Ishikawa (cell line): Measurements from ENCODE around the gene ATP2A3.

Source experiments
- EP300 ChIP-seq: IDR thresholded peaks from 2 replicates; pipeline ENCODE4 v1.6.1; 2012; ENCODE audit warnings: borderline replicate concordance
- FOXM1 ChIP-seq: IDR thresholded peaks from 2 replicates; pipeline ENCODE4 v1.6.1; 2012; ENCODE audit warnings: low read depth, borderline replicate concordance
- TAF1 ChIP-seq: IDR thresholded peaks from 2 replicates; pipeline ENCODE4 v1.6.1; 2012; ENCODE audit warnings: low read depth, mild to moderate bottlenecking
- TF ChIP-seq, protein P1 (sequence below): IDR thresholded peaks from 2 replicates; pipeline ENCODE4 v1.6.1; 2012
- TF ChIP-seq, protein P2 (sequence below): IDR thresholded peaks from 2 replicates; pipeline ENCODE4 v1.6.1; 2012

DNA sequence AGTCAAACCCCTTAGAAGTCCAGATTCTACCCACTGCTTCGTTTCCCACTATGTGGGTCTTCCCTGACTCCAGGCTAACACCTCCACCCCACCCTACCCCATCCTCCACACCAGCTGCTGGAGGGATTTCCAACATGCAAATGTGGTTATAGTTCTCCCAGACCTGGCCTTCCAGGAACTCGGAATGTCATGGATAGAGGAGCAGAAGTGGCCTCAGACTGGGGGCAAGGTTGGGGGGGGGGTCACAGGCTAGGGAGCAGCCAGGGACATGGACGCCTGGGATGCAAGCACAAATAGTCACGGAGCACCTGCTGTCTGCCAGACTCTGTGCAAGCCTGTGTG is 73.4 kb downstream of the ATP2A3 start:
- no peak for TF ChIP-seq FOXM1
- no peak for TF ChIP-seq EP300
- TF ChIP-seq, protein P1, sequence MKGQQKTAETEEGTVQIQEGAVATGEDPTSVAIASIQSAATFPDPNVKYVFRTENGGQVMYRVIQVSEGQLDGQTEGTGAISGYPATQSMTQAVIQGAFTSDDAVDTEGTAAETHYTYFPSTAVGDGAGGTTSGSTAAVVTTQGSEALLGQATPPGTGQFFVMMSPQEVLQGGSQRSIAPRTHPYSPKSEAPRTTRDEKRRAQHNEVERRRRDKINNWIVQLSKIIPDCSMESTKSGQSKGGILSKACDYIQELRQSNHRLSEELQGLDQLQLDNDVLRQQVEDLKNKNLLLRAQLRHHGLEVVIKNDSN = no peak
- TF ChIP-seq, protein P2, sequence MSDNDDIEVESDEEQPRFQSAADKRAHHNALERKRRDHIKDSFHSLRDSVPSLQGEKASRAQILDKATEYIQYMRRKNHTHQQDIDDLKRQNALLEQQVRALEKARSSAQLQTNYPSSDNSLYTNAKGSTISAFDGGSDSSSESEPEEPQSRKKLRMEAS = no peak
- no peak for TF ChIP-seq TAF1
